ENCODE results near the gene PFKFB1. TPM values are rescaled to one million over a fixed set of nuclear protein-coding genes. Genes with fewer than 3 reads are reported as not detected.

The PFKFB1 gene
- total RNA-seq, 1 donor = not detected

DNA sequence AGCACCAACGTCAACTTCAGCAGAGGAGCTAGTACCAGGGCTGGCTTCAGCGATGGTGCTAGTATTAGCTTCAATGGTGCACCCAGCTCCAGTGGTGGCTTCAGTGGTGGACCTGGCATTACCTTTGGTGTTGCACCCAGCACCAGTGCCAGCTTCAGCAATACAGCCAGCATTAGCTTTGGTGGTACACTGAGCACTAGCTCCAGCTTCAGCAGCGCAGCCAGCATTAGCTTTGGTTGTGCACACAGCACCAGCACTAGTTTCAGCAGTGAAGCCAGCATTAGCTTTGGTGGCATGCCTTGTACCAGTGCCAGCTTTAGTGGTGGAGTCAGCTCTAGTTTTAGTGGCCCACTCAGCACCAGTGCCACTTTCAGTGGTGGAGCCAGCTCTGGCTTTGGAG, 65.1 kb downstream of the PFKFB1 start:
- Histone ChIP-seq H3K4me1 (ENCODE audit: insufficient read depth, low read length) (no peaks in the 10 kb centered on the region), H3K27ac (ENCODE audit: low read depth, low read length) (no peak overlapping the region), H3K79me2 (ENCODE audit: insufficient read depth, low read length) (no peaks in the 10 kb centered on the region), H3K27me3 (ENCODE audit: insufficient read depth, low read length) (no peaks in the 10 kb centered on the region), H3K4me3 (ENCODE audit: insufficient read depth, low read length) (no peak overlapping the region), H3K9me3 (ENCODE audit: low read depth, low read length) (no peaks in the 10 kb centered on the region), H3K36me3 (ENCODE audit: insufficient read depth, low read length) (peaks cover 2% of the 10 kb centered on the region), H4K20me1 (ENCODE audit: insufficient read depth, low read length) (no peaks in the 10 kb centered on the region), H3K4me2 (ENCODE audit: insufficient read depth, low read length) (no peak overlapping the region), H2AFZ (ENCODE audit: low read length) (no peak overlapping the region)
- TF ChIP-seq, protein P1, sequence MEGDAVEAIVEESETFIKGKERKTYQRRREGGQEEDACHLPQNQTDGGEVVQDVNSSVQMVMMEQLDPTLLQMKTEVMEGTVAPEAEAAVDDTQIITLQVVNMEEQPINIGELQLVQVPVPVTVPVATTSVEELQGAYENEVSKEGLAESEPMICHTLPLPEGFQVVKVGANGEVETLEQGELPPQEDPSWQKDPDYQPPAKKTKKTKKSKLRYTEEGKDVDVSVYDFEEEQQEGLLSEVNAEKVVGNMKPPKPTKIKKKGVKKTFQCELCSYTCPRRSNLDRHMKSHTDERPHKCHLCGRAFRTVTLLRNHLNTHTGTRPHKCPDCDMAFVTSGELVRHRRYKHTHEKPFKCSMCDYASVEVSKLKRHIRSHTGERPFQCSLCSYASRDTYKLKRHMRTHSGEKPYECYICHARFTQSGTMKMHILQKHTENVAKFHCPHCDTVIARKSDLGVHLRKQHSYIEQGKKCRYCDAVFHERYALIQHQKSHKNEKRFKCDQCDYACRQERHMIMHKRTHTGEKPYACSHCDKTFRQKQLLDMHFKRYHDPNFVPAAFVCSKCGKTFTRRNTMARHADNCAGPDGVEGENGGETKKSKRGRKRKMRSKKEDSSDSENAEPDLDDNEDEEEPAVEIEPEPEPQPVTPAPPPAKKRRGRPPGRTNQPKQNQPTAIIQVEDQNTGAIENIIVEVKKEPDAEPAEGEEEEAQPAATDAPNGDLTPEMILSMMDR (IDR thresholded peaks at IDR 0.05; ENCODE audit: extremely low read depth, low read depth, low read length) = no peak
- DNase-seq (ENCODE audit: insufficient read length, low spot score, missing footprints) = no peak

DNA sequence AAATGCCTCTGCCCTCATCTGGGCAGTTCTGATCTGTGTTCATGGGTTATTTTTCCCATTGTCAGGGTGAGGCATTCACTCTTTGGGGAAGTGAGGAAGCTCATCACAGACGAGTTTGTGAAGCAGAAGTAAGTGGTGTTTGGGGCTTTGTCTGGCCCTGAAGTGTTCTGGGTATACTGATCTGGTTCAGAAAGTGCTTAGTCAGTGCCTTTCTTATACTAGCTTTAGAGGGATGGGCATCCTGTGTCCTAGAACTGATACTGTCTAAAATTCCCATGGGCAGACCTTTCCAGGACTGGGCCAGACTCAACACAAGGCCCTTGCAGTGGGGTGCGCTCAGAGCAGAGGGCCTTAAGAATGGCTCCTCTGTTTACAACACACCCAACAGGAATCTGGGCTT, 67.0 kb downstream of the PFKFB1 start:
- Histone ChIP-seq H3K4me3 (ENCODE audit: insufficient read depth, low read length) (no peak overlapping the region), H3K79me2 (ENCODE audit: insufficient read depth, low read length) (no peaks in the 10 kb centered on the region), H2AFZ (ENCODE audit: low read length) (no peak overlapping the region), H3K27ac (ENCODE audit: low read depth, low read length) (no peak overlapping the region), H3K36me3 (ENCODE audit: insufficient read depth, low read length) (peaks cover 5% of the 10 kb centered on the region), H3K9me3 (ENCODE audit: low read depth, low read length) (no peaks in the 10 kb centered on the region), H4K20me1 (ENCODE audit: insufficient read depth, low read length) (no peaks in the 10 kb centered on the region), H3K4me1 (ENCODE audit: insufficient read depth, low read length) (no peaks in the 10 kb centered on the region), H3K4me2 (ENCODE audit: insufficient read depth, low read length) (no peak overlapping the region), H3K27me3 (ENCODE audit: insufficient read depth, low read length) (no peaks in the 10 kb centered on the region)
- no peak for DNase-seq (ENCODE audit: insufficient read length, low spot score, missing footprints)
- TF ChIP-seq, protein P1 (IDR thresholded peaks at IDR 0.05; ENCODE audit: extremely low read depth, low read depth, low read length) = no peak

DNA sequence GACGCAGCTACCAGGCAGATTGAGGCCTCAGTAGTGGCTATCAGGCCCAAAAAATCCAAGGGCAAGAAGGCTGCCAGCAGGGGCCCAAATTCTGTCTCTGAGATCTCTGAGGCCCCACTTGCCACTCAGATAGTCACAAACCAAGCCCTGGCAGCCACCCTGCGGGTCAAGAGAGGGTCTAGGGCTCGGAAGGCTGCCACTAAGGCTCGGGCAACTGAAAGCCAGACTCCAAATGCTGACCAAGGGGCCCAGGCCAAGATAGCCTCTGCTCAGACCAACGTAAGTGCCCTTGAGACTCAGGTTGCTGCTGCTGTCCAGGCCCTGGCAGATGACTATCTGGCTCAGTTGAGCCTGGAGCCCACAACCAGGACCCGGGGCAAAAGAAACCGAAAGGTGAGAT, 70.6 kb downstream of the PFKFB1 start:
- Histone ChIP-seq H3K4me2 (ENCODE audit: insufficient read depth, low read length) (no peak overlapping the region), H4K20me1 (ENCODE audit: insufficient read depth, low read length) (no peaks in the 10 kb centered on the region), H3K4me1 (ENCODE audit: insufficient read depth, low read length) (no peaks in the 10 kb centered on the region), H3K79me2 (ENCODE audit: insufficient read depth, low read length) (no peaks in the 10 kb centered on the region), H3K27me3 (ENCODE audit: insufficient read depth, low read length) (no peaks in the 10 kb centered on the region), H3K9me3 (ENCODE audit: low read depth, low read length) (no peaks in the 10 kb centered on the region), H3K36me3 (ENCODE audit: insufficient read depth, low read length) (peaks cover 5% of the 10 kb centered on the region), H2AFZ (ENCODE audit: low read length) (no peak overlapping the region), H3K4me3 (ENCODE audit: insufficient read depth, low read length) (no peak overlapping the region), H3K27ac (ENCODE audit: low read depth, low read length) (no peak overlapping the region)
- TF ChIP-seq, protein P1 (IDR thresholded peaks at IDR 0.05; ENCODE audit: extremely low read depth, low read depth, low read length) = no peak
- DNase-seq (ENCODE audit: insufficient read length, low spot score, missing footprints) = no peak

DNA sequence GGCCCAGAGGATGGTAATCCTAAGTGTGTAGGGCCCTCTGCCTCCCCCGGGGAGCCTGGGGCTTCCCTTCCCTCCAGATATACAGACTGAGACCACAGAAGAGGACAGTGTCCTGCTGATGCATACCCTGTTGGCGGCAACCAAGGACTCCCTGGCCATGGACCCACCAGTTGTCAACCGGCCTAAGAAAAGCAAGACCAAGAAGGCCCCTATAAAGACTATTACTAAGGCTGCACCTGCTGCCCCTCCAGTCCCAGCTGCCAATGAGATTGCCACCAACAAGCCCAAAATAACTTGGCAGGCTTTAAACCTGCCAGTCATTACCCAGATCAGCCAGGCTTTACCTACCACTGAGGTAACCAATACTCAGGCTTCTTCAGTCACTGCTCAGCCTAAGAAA, 71.4 kb downstream of the PFKFB1 start:
- no peak overlapping the region for H3K27ac ChIP-seq (ENCODE audit: low read depth, low read length)
- no peak overlapping the region for H3K4me3 ChIP-seq (ENCODE audit: insufficient read depth, low read length)
- DNase-seq (ENCODE audit: insufficient read length, low spot score, missing footprints) = no peak
- H3K27me3 ChIP-seq (ENCODE audit: insufficient read depth, low read length) = no peaks in the 10 kb centered on the region
- no peak overlapping the region for H3K4me2 ChIP-seq (ENCODE audit: insufficient read depth, low read length)
- no peak overlapping the region for H2AFZ ChIP-seq (ENCODE audit: low read length)
- TF ChIP-seq, protein P1 (IDR thresholded peaks at IDR 0.05; ENCODE audit: extremely low read depth, low read depth, low read length) = no peak
- H3K9me3 ChIP-seq (ENCODE audit: low read depth, low read length) = no peaks in the 10 kb centered on the region
- H3K4me1 ChIP-seq (ENCODE audit: insufficient read depth, low read length) = no peaks in the 10 kb centered on the region
- no peaks in the 10 kb centered on the region for H3K79me2 ChIP-seq (ENCODE audit: insufficient read depth, low read length)
- H3K36me3 ChIP-seq (ENCODE audit: insufficient read depth, low read length) = peaks cover 5% of the 10 kb centered on the region
- H4K20me1 ChIP-seq (ENCODE audit: insufficient read depth, low read length) = no peaks in the 10 kb centered on the region
